H1 (cell line): ENCODE data around the gene GAK. TPM values are rescaled to one million over a fixed set of nuclear protein-coding genes. Genes with fewer than 3 reads are reported as not detected.

ENCODE experiments used
- CHD2 ChIP-seq: IDR thresholded peaks from 2 replicates; pipeline ENCODE4 v1.6.1; 2012; ENCODE audit warnings: low read length, improper control_type of control experiment
- KDM4A ChIP-seq: IDR thresholded peaks from one replicate; pipeline ENCODE4 v1.7.1; 2012; ENCODE audit warnings: low read depth, mild to moderate bottlenecking, moderate library complexity, low read length, inconsistent platforms; ENCODE audit not compliant: severe bottlenecking
- NANOG ChIP-seq: IDR thresholded peaks from 2 replicates; pipeline ENCODE4 v1.6.1; 2011; ENCODE audit warnings: low read length, low read depth, mild to moderate bottlenecking, inconsistent platforms; ENCODE audit not compliant: insufficient read depth, poor library complexity, severe bottlenecking
- POLR2A ChIP-seq, 2 experiments: IDR thresholded peaks; 1 replicate in 1 of 2; 2 replicates in 1 of 2; pipeline ENCODE4 v1.6.1; 2011; ENCODE audit warnings: low read depth in 2 of 2, low read length in 2 of 2, mild to moderate bottlenecking in 2 of 2; ENCODE audit errors: control extremely low read depth in 1 of 2
- POU5F1 ChIP-seq: IDR thresholded peaks from 2 replicates; pipeline ENCODE4 v1.6.1; 2011; ENCODE audit warnings: low read depth, mild to moderate bottlenecking, low read length, moderate library complexity
- SP2 ChIP-seq: IDR thresholded peaks from 2 replicates; pipeline ENCODE4 v1.6.1; 2012; ENCODE audit warnings: mild to moderate bottlenecking, low read length, inconsistent platforms
- SRF ChIP-seq: IDR thresholded peaks from 2 replicates; pipeline ENCODE4 v1.6.1; 2011; ENCODE audit warnings: mild to moderate bottlenecking, low read depth, low read length, moderate library complexity
- polyA plus RNA-seq, 7 experiments: library from polyadenylated mRNA; depleted of rRNA in 3 of 7; stranded (reverse) in 5 of 7; unstranded in 2 of 7; fragments of >200 nt in 5 of 7; fragments of 200-250 nt in 2 of 7; gene quantifications; 1 replicate in 5 of 7; 2 replicates in 1 of 7; 4 replicates in 1 of 7; pipeline versions ENCODE4 v1.2.1 to v1.2.3, GENCODE V29; 2011 to 2013; ENCODE audit warnings: missing spikeins in 2 of 7, mixed read lengths in 2 of 7
- total RNA-seq: library from RNA; stranded (reverse); fragmentation: NEBNext Ultra II Directional; extraction: Animal tissue kit (Norgen Biotek cat#: 25700); gene quantifications from 2 replicates; pipeline ENCODE4 v1.2.1, GENCODE V29; 2021
- TF ChIP-seq, protein P1 (sequence below): IDR thresholded peaks from 2 replicates; pipeline ENCODE4 v1.6.1; 2012; ENCODE audit warnings: inconsistent platforms

Gene GAK
- total and polyA plus RNA-seq, 2 of the 8 experiments (the other 6 are each of a cell fraction or from before 2014, with no cell fraction given) = 31.5 to 70.8 TPM

DNA sequence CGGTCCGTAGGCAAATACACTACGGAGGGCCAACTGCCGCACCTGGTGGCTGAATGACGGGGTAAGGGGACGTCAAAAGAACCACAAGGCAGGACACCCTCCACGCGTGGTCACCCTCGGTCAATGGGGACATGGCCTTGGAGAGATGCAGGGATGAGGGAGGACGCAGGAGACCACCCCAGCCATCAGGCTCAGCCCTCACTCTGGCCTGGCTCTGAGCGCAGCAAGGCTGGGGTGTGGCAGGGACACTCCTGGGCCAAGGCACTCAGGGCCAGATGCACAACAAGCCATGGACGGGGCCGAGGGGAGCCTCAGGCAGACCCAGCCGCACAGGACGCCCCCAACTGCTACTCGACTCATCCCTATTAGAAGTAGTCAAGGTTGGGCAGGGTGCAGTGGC lies 36.5 kb downstream of the GAK start (continued):
- no peak for TF ChIP-seq KDM4A
- no peak for TF ChIP-seq POU5F1
- no peak for TF ChIP-seq SP2
- TF ChIP-seq SRF = no peak
- no peak for TF ChIP-seq POLR2A (IDR thresholded peaks at IDR 0.05; ENCODE audit: control extremely low read depth in 1 of 2, low read depth in 2 of 2, low read length in 2 of 2)
- TF ChIP-seq NANOG = no peak
- TF ChIP-seq, protein P1, sequence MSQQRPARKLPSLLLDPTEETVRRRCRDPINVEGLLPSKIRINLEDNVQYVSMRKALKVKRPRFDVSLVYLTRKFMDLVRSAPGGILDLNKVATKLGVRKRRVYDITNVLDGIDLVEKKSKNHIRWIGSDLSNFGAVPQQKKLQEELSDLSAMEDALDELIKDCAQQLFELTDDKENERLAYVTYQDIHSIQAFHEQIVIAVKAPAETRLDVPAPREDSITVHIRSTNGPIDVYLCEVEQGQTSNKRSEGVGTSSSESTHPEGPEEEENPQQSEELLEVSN = no peak
- TF ChIP-seq CHD2 = no peak
